SK-N-SH (cell line): Measurements from ENCODE around the gene TXNRD1. TPM values are rescaled to one million over a fixed set of nuclear protein-coding genes. Genes with fewer than 3 reads are reported as not detected.
"Not testable (repeated sequence)": the region's sequence is repeated elsewhere in the genome, so short reads cannot be mapped to it uniquely, and the experiment has no call there.

Experiments used
- CTCF ChIA-PET: fragments of 300-600, 350-600 bp; formaldehyde crosslinking; extraction: SDS; loops from one replicate; lab custom pipeline; 2021; lab: Yijun Ruan, JAX
- POLR2A ChIA-PET: fragments of 350-600 bp; sonication (Branson Sonifier 250); formaldehyde crosslinking; extraction: SDS; loops from one replicate; lab custom pipeline; 2020; ENCODE audit warnings: antibody characterized with exemption, inconsistent platforms; lab: Yijun Ruan, JAX
- DNase-seq: peaks from one replicate; pipeline ENCODE4 v3.0.0; 2012
- H2AFZ ChIP-seq: fragments of 200-600 bp; sonication (generic); 2 replicates; pipeline ENCODE4 v1.8.1; 2016; ENCODE audit warnings: antibody characterized with exemption, mild to moderate bottlenecking, low read depth
- H3F3A ChIP-seq: fragments of 200-600 bp; sonication (generic); replicated peaks from 2 replicates; pipeline ENCODE3; 2016; ENCODE audit warnings: antibody characterized with exemption, mild to moderate bottlenecking; ENCODE audit not compliant: insufficient read depth
- H3K27ac ChIP-seq, 2 experiments: fragments of 200-500 bp in 1 of 2; fragments of 200-600 bp in 1 of 2; sonication (Bioruptor generic) in 1 of 2; sonication (generic), shearing (Covaris generic) in 1 of 2; 2 replicates each; pipeline versions ENCODE4 v1.5.1 to v1.6.1; 2014 to 2016; ENCODE audit warnings: low read depth in 2 of 2, inconsistent platforms in 1 of 2, low read length in 1 of 2, mild to moderate bottlenecking in 1 of 2, mixed read lengths in 1 of 2
- H3K27me3 ChIP-seq: fragments of 200-600 bp; sonication (generic), shearing (Covaris generic); 2 replicates; pipeline ENCODE4 v1.6.1; 2016; ENCODE audit warnings: mixed run types; ENCODE audit not compliant: insufficient read depth
- H3K36me3 ChIP-seq, 2 experiments: fragments of 200-500 bp in 1 of 2; fragments of 200-600 bp in 1 of 2; sonication (Bioruptor generic) in 1 of 2; sonication (generic) in 1 of 2; replicated peaks in 1 of 2; 2 replicates each; pipeline versions ENCODE3 to v1.5.1; 2014 to 2016; ENCODE audit warnings: low read length in 1 of 2, mild to moderate bottlenecking in 1 of 2; ENCODE audit not compliant: insufficient read depth in 2 of 2, control insufficient read depth in 1 of 2
- H3K4me1 ChIP-seq, 2 experiments: fragments of 200-500 bp in 1 of 2; fragments of 200-600 bp in 1 of 2; sonication (Bioruptor generic) in 1 of 2; sonication (generic), shearing (Covaris generic) in 1 of 2; 2 replicates each; pipeline versions ENCODE4 v1.5.1 to v1.6.1; 2014 to 2016; ENCODE audit warnings: low read depth in 1 of 2, low read length in 1 of 2, mixed run types in 1 of 2; ENCODE audit not compliant: insufficient read depth in 2 of 2, control insufficient read depth in 1 of 2
- H3K4me2 ChIP-seq: fragments of 200-600 bp; sonication (generic), shearing (Covaris generic); 2 replicates; pipeline ENCODE4 v1.6.1; 2017; ENCODE audit warnings: mixed run types
- H3K4me3 ChIP-seq, 2 experiments: fragments of 200-500 bp in 1 of 2; fragments of 200-600 bp in 1 of 2; sonication (Bioruptor generic) in 1 of 2; sonication (generic), shearing (Covaris generic) in 1 of 2; 2 replicates each; pipeline versions ENCODE4 v1.5.1 to v1.8.1; 2014 to 2016; ENCODE audit warnings: low read depth in 2 of 2, inconsistent platforms in 1 of 2, low read length in 1 of 2, mild to moderate bottlenecking in 1 of 2, mixed read lengths in 1 of 2, moderate library complexity in 1 of 2
- H3K79me2 ChIP-seq: fragments of 200-600 bp; sonication (generic); 2 replicates; pipeline ENCODE4 v1.8.1; 2017; ENCODE audit warnings: mild to moderate bottlenecking; ENCODE audit not compliant: insufficient read depth
- H3K9ac ChIP-seq: fragments of 200-600 bp; sonication (generic); 2 replicates; pipeline ENCODE4 v1.6.1; 2017; ENCODE audit warnings: mixed run types
- H3K9me2 ChIP-seq: fragments of 200-600 bp; sonication (generic); 2 replicates; pipeline ENCODE4 v1.6.1; 2017; ENCODE audit warnings: mixed run types
- H3K9me3 ChIP-seq: fragments of 200-600 bp; sonication (generic); 2 replicates; pipeline ENCODE4 v1.6.1; 2017; ENCODE audit warnings: mixed run types, mild to moderate bottlenecking, moderate library complexity
- H4K20me1 ChIP-seq: fragments of 200-600 bp; sonication (generic); 2 replicates; pipeline ENCODE4 v1.6.1; 2017; ENCODE audit warnings: mild to moderate bottlenecking, mixed run types; ENCODE audit not compliant: insufficient read depth
- FOSL2 ChIP-seq: IDR thresholded peaks from 2 replicates; pipeline ENCODE4 v1.4.0; 2012; ENCODE audit warnings: low read depth, mild to moderate bottlenecking, moderate library complexity, borderline replicate concordance
- FOXJ3 ChIP-seq: sonication (generic); formaldehyde crosslinking; IDR thresholded peaks from 2 replicates; pipeline ENCODE4 v1.5.1; 2020; ENCODE audit warnings: mild to moderate bottlenecking, missing genetic modification reagents
- IRF3 ChIP-seq: fragments of 150-350 bp; IDR thresholded peaks from 2 replicates; pipeline ENCODE4 v1.6.1; 2016; ENCODE audit warnings: mild to moderate bottlenecking, low read depth, low read length
- MXI1 ChIP-seq: IDR thresholded peaks from 2 replicates; pipeline ENCODE4 v1.6.1; 2012; ENCODE audit warnings: mild to moderate bottlenecking, low read depth, low read length, improper control_type of control experiment
- NRF1 ChIP-seq: IDR thresholded peaks from 2 replicates; pipeline ENCODE4 v1.6.1; 2012; ENCODE audit warnings: low read depth, mild to moderate bottlenecking, low read length
- REST ChIP-seq: IDR thresholded peaks from 2 replicates; pipeline ENCODE4 v1.6.1; 2012; ENCODE audit warnings: mild to moderate bottlenecking, low read depth, low read length, moderate library complexity
- SMC3 ChIP-seq: IDR thresholded peaks from 2 replicates; pipeline ENCODE4 v1.6.1; 2012; ENCODE audit warnings: low read depth, low read length, improper control_type of control experiment
- TCF12 ChIP-seq: IDR thresholded peaks from 2 replicates; pipeline ENCODE4 v1.4.0; 2012
- USF1 ChIP-seq: IDR thresholded peaks from 2 replicates; pipeline ENCODE4 v1.4.0; 2012; ENCODE audit warnings: low read depth, borderline replicate concordance
- YY1 ChIP-seq: IDR thresholded peaks from 2 replicates; pipeline ENCODE4 v1.4.0; 2012; ENCODE audit warnings: low read depth, mild to moderate bottlenecking
- WGBS: methylation state at CpG from one replicate; pipeline ENCODE4 v1.1.6; 2017; ENCODE audit warnings: low lambda C conversion rate; 5-methylcytosine and 5-hydroxymethylcytosine counted together
- polyA plus RNA-seq, 3 experiments: library from polyadenylated mRNA; depleted of rRNA; stranded (reverse); fragments of >200 nt; gene quantifications; 2 replicates each; pipeline ENCODE4 v1.2.3, GENCODE V29; 2012

TXNRD1 gene
- polyA plus RNA-seq, 1 of the 3 experiments (the other 2 are of a cell fraction), result 143 TPM

DNA sequence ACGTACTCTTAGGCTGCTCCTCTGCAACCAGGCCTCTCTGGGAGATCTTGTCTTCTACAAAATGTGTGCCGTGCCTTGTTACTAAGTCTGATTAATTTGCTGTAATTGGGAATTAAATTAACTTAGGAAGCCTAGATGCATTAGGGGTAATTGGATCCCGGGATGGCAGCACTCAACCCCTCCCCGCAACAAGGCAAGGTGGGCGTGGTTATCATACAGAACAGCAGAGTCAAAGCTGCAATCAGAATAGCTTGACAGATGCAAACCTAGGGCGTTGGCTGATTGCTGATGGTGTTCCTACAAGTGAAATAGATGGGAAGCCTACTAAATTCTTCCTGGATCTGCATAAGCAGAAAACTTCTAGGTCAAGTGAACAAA is 43.0 kb upstream of the TXNRD1 start:
- no peak overlapping the region for H2AFZ ChIP-seq
- H3K27ac ChIP-seq, result no peak overlapping the region
- no peaks in the 10 kb centered on the region for H4K20me1 ChIP-seq
- H3K9ac ChIP-seq, result no peak overlapping the region
- H3K9me3 ChIP-seq, result no peaks in the 10 kb centered on the region
- H3K79me2 ChIP-seq, result no peaks in the 10 kb centered on the region
- no peak overlapping the region for H3K4me2 ChIP-seq
- POLR2A ChIA-PET, result no interaction called here
- no peak for DNase-seq
- WGBS, result 87% methylated on average over 6 of the region's 6 CpGs
- H3K9me2 ChIP-seq, result no peaks in the 10 kb centered on the region
- H3K4me3 ChIP-seq, result no peak overlapping the region
- peaks cover under 1 to 3% of the 10 kb centered on the region in 2 experiments; a peak in 1 of 4 replicates for H3K4me1 ChIP-seq
- no peaks in the 10 kb centered on the region for H3K36me3 ChIP-seq
- peaks cover 9% of the 10 kb centered on the region for H3F3A ChIP-seq
- no peak for TF ChIP-seq USF1
- TF ChIP-seq TCF12, result no peak
- no peak for TF ChIP-seq SMC3
- no peak for TF ChIP-seq NRF1
- TF ChIP-seq YY1, result no peak
- no peak for TF ChIP-seq FOSL2
- TF ChIP-seq MXI1, result no peak
- no peak for TF ChIP-seq REST
- no peak for TF ChIP-seq FOXJ3
- TF ChIP-seq IRF3, result no peak
- TF ChIP-seq, all 33 proteins: peak for 0
- CTCF ChIA-PET, result no interaction called here
- no peaks in the 10 kb centered on the region for H3K27me3 ChIP-seq

DNA sequence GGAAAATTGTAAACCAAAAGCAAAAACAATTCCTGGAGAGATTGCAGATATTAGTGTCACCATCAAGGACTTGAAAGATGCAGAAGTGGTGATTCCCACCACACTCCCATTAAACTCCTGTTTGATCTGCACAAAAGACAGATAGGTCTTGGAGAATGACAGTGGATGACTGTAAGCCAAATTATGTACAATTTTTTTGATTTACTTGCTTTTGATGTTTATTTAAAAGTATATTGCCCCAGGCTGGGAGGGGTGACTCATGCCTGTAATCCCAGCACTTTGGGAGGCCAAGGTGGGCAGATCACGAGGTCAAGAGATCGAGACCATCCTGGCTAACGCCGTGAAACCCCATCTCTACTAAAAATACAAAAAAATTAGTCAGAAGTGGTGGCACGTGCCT is 41.8 kb upstream of the TXNRD1 start:
- H3K27me3 ChIP-seq, H3K4me2 ChIP-seq, CTCF ChIA-PET, H3K36me3 ChIP-seq, H3K9me3 ChIP-seq, H4K20me1 ChIP-seq, POLR2A ChIA-PET, H3K9me2 ChIP-seq, H3K79me2 ChIP-seq, H3K27ac ChIP-seq, H3K4me1 ChIP-seq, H3K9ac ChIP-seq, DNase-seq, H3K4me3 ChIP-seq, H2AFZ ChIP-seq: not testable (repeated sequence)
- peaks cover 22% of the 10 kb centered on the region for H3F3A ChIP-seq
- WGBS, result 89% methylated on average over 5 of the region's 5 CpGs
